Activated naive CD4-positive, alpha-beta T cell treated with anti-CD3 and anti-CD28 coated beads, Interleukin-2, amount 50 U/mL, for 16 hours (primary cell): ENCODE results near the gene PLCB4.

Experiments
- DNase-seq: peaks from one replicate; pipeline ENCODE4 v3.0.0-alpha.2; 2020

The PLCB4 gene

DNA sequence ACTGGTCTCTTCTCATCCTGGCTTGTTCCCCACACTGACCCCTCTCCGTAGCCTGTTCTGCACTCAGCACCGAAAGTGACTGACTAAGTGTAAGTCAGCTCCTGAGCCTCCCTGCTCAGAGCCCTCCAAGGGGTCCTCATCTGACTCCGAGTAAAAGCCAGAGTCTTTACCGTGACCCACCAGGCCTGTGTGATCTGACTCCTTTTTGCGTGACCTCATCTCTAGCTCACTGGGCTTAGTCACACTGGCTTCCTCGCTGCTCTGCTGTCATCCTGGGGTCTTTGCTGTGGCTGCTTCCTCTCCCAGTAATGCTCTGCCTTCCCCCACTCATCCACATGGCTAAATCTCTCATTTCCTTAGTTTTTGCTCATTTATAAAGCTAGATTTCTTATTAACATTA is 116.6 kb downstream of the PLCB4 start:
- no peak for DNase-seq

DNA sequence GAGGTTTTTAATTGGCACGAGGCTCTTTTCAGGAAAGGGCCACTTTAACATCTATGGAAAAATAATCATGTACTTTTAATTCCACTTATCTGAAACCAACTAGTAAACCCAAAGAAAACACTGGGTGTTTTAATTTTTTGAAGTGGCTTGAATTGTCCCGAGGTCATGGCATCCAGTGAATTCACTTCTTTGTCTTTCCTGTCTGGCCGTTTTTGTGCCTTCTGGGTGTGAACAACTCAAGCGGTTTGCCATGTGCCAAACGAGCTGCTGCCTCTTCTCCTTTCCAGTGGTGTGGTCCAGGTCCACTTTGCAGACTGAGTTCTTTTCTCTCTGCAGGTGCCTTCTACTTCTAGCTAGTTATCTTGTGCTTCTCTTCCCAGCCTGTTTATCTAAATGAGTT is 117.5 kb downstream of the PLCB4 start:
- DNase-seq, result no peak

DNA sequence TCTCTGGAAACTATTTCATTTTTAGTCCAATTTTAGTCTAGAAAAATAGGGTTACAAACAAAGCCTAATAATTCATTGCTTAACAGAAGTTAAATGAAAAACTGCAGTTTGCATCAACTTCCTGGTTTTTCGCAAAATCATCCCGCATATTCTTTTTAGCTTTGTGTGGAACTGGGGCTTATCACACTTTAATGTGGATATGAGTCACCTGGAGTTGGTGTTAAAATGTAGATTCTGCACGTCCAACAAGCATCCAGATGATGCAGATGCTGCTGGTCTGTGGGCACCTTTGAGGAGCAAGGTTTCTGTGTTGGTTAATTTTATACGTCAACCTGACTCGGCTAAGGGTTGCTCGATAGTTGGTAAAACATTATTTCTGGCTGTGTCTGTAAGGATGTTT is 126.1 kb downstream of the PLCB4 start:
- DNase-seq, result no peak

DNA sequence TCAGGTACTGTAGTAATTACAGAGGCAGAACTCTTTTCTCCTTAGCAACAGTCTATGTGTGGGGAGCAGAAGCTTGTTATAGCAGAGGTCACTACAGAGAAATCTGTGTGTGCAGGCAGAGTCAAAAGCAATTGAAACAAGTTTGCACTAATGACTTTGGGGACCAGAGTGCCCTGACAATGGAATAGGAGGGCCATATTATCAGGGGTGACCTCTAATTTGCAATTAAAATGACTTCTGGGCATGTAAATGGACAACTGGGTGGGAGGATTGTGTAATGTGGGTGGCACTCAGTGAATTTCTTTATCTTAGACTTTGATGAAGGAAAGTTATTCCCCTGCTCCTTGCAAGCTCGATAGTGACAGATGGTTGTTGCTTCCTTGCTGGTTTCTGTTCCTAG is 127.2 kb downstream of the PLCB4 start:
- DNase-seq, result no peak

DNA sequence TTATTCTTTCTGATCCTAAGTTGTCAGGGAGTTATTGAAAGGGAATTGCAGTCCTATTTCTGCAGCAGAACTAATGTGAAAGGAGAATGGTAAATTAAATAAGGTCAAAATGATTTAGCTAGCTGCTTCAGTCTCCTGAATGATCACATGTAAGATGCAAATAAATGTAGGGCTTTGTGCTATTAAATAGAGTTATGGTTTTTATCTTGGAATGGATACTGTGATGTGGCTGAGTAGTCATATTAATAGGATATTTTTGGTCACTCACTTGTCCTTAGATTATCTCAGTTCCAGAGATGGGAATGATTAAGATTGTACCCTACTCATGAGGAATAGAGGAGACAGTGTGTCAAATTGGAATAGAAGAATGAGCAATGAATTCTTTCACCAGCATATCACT is 129.6 kb downstream of the PLCB4 start:
- DNase-seq, result no peak

DNA sequence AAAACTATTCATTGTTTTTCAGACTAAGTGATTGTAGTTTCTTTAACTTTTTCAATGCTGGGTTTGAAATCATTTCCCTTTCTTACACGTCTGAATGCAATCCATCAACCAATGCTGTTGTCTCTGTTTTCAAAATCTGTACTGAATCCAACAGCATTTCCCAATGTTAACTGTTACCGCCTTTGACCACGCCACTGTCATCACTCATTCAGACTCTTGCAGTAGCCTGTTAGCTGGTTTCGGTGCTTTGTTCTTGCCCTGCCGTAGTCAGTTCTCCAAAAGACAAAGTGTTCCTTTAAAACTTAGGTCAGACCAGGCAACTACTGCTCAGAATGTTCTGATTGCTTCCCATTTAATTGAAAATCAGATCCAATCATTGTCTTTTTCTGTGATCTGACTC is 131.3 kb downstream of the PLCB4 start:
- DNase-seq, result no peak

DNA sequence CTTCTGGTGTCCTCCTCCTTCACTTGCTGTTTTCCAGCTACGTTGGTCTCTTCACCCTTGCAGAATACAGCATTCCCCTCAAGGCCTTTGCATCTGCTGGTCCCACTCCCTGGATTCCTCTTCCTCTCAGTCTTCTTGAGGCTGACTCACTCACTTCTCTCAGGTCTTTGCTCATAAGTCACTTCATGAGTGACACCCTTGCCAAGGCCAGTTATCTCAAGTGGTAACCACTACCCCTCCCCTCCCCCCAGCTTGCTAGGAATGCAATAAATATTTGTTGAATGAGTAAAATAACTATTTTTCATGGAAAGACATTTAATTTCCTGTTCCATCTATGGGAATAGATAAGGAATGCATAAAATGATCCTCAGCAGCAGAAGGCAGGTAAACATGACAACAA is 131.7 kb downstream of the PLCB4 start:
- no peak for DNase-seq

DNA sequence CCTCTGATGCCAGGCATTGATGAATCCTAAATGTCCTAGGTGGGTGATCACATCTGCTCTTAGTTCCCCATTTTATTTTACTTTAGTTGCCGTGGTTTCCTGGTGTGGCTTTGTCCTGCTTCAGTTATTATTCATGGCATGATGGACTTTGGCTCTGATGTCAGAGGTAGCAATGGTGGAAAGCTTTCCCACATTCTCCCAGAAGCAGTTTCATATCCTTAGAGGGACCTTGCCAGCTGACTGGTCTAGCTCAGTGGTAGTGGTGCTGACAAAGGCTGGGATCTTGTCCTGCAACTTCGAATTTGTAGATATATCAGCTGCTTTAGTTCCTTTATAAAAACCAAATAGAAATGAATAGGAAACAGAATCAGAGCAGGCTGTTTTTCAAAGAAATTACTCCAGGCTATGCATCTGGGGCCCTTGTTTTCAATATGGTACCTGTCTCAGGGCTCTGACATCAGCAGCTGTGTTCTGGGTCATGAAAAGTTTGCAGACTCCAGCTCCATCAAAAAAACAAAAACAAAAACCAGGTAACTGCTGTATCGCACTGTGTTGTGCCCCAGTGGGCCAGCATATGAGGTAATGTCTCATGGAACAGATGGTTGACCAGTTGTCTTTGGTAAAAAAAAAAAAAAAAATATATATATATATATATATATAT is 133.7 kb downstream of the PLCB4 start:
- no peak for DNase-seq

DNA sequence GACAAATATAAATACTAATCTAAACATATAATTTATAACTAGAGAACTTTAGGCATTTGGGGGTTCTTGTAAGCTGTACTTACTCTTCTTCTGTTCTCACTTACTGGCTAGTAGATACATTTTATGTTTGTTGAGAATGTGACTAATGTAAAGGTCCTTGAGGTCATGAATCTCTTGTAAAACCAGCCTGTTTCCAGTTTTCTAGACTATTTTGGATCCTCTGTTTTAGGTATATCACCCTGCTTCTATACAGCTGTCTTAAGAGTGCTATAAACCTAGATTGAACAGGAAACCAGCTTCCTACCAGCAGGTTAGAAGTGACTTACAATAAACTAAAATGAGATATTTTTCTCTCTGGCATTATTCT is 134.2 kb downstream of the PLCB4 start:
- DNase-seq, result no peak

DNA sequence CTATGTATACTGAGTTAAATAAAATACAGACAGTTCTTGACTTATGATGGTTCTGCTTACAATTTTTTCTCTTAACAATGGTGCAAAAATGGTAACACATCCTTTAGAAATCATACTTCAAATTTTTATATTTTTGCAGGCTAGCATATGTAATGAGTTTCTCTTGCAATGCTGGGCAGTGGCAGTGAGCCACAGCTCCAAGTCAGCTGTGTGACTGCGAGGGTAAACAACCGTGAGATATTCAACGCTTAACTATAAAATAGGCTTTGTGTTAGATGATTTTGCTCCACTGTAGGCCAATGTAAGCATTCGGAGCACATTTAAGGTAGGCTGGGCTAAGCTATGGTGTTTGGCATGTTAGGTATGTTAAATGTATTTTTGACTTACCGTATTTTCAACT is 136.1 kb downstream of the PLCB4 start:
- DNase-seq, result no peak

DNA sequence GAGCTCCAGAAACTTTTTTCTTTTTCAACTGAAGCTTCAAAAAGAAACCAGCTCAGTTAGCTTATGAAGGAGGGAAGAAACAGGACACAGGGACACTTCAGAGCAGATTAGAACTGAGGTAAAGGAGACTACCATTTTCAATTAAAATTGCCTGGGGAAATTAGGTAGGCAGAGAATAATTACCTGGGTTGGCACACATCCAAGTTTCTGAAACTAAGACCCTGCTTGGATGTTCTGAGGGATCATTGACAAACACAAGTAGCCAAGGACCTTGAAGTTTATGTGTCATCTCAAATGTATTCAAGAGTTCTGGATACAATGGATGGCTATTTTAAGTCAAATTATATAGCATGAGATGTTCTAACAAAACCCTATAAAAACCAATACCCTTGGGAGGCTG is 137.6 kb downstream of the PLCB4 start:
- DNase-seq, result no peak

DNA sequence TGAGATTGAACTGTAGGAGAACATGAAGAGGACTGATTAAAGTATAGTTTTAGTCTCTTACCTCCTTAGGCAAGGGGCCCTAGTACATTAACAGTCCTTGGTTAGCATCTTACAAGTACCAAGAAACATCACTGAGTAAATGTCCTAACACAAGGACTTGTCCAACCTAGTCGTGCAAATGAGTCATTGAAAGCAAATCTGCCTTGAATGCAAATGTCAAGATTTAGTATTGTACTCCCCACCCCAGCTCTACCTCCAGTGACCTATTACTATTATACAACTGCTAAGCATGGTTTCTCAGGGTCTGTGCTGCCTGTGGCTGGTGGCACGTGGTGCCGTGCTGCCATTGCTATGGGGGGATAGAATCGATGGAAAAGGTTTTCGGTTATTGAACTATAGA is 138.4 kb downstream of the PLCB4 start:
- no peak for DNase-seq

DNA sequence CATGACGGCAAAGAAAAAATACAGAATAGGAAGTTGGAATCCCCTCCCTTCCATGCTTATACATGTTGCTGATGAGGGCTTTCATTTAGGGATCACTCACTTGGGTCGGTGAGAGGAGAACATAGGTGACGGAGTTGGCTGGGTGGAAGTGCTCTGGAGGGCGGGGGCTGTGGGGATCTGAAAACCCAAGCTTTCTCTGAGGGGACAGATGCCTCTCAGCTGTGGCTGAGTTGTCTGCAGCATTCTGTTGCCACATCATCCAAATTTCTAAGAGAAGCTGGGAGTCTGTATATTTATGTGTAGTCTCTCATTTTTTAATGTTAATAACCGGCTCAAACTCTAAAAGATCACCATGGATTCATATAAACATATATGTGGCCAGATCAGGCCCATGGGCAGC is 141.5 kb downstream of the PLCB4 start:
- DNase-seq, result no peak

DNA sequence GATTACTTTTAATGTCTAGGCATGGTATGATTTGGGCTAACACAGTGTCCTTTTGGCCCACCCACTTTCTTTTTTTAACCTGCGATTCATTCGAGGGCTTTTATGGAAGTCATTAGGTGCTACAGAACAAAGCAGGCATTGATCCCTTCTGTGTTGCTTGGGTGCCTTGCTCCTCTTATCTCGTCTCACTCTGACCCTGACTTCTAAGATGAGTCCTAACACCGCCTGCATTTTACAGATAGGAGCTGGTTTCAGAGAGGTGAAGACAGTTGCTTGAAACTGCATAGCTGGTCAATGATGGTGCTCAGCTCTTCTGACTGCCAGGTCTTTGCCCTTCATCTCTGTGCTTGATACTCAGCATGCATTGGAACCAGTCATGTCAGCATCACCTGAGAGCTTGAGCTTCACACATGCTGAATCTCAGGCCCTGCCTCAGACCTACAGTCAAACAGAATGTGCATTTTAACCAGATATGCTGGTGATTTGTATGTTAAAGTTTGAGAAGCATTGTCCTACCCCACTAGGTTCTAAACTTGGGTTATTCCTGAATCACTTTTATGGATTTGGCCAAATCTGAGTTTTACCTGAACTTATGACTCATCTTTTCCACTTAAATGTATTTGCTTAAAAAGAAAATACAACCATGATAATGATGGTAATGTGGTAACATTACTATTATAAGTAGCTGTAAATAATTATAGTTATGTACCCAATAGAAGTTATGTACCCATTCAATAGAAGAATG is 142.3 kb downstream of the PLCB4 start:
- no peak for DNase-seq

DNA sequence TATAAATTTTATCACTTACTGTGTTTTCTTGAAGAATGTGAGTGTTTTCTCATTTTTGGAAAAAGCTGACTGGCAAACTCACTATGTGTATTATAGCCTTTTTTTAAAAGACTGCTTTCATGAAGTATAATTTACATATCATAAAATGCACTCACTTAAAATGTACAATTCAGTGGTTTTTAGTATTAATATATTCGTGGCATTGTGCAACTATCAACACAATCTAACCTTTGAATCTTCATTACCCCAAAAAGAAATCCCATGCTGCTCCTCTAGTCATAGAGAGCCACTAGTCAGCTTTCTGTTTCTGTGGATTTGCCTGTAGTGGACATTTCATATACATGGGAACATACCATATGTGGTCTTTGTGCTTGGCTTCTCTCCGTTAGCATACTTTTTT is 143.8 kb downstream of the PLCB4 start:
- no peak for DNase-seq

DNA sequence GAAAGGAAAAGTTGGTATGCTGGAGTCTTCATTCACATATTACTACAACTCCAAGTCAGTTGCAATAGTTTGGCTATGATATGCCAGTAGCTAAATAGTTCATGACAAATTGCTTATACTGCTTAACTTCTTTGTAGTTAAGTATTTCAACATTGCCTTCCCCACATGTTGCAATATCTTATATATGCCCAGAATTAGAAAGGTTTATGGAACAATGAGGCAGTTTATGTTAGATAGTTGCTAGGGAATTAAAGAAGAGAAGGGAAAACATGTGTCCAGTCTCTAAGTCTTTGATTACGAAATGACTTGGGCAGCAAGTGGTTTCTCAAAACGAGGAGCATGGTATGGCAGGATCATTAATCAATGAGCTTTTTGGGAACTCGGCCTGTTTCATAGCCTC is 145.8 kb downstream of the PLCB4 start:
- DNase-seq, result no peak

DNA sequence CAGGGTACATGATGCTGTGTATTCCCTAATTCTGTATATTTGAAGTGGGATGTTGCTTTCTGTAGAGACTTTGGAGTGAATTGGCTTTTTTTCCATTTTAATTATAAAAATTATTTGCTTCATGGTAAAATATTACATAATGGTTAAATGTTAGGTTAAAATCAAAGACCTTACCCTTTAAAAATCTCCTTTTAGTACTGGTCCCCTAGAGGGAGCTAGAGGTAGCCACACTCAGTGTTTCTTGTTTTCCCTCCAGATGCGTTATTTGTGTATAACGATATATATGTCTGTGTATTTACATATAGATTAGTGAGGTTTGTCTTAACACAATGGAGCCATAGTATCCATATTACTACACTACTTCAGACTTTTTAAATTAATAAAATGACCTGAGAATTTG is 146.7 kb downstream of the PLCB4 start:
- DNase-seq, result no peak

DNA sequence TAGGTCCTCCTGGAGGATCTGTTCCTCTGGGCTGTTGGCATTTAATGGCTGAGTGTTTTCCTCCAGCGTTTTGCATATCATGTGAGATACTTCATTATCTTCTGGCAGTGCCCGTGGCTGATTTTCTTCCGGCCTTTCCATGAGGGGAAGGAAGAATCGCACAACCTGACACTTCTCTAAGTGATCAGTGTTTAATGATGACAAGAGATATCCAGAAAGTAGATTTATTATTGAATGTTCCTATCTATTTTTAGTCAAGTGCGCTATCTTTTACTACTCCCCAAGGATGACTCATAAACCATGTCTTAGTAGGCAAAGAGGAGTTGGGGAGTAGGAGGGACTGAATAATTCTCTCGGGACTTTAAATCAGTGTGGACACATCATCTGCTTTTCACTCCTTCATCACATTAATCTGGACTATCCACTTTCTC is 149.7 kb downstream of the PLCB4 start:
- DNase-seq, result no peak

DNA sequence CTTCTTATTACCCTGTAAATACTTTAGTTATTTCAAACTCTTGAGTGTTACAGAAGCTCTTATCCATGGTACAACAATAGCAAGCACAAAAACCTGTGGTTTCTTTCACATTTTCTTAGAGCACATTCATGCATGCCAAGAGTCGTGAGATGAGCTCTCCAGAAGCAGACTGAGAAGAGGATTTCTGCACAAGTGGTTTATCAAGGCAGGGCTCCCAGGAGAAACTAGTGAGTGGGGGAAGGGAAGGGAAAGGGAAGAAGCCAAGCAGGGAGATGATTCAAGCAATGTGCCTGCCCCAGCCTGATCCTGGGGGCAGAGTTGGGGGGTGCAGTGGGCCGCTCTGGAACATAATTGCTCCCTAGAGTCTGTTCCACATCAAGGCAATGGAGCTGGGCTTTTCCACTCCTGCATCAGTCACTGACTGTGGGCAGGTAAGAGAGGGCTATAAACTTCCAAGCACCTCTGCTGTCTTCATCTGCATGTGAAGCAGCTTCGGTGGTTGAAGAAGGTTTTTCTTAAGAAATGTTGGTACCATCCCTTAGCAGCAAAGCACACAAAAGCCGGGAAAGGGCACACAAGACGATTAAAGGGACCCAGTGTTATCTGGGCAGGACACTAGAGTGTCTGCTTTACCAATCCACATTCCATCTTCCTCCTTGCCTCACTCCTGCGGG is 152.1 kb downstream of the PLCB4 start:
- DNase-seq, result no peak

DNA sequence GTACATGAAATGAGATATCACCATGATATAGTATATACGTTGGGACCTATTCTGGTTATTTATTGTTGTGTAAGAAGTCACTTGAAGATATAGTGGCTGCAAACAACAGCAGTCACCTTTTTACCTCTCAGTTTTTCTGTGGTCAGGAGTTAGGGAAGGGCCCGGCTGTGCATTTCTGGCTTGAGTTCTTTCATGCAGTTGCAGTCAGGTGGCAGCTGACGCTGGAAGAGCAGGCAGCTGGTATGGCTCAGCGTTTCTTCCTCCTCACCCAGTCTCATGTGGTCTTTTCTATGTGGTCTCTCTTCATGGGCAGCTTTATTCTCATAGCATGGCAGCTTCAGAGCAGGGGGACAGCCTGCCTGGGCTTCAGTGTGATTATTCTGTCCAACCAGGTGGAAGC is 154.4 kb downstream of the PLCB4 start:
- no peak for DNase-seq

DNA sequence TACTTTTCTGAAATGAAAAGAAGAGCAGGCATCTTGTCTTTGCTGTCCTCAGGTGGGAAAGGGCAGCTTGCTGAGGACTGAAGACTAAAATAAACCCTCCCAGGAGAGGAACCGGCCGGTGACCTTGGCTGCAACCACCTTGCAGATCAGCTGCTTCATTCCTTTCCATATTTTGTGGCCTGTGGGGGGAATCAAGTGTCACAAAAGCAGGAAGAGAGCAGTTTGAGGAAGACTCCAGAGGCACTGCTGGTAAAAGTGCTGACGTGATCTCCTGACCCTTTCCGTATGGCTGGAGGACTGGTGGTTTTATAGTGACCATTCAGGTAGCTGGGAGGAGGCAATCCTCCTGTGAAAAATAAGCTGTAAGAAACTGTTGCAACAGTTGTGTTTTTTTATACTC is 157.0 kb downstream of the PLCB4 start:
- DNase-seq, result no peak

DNA sequence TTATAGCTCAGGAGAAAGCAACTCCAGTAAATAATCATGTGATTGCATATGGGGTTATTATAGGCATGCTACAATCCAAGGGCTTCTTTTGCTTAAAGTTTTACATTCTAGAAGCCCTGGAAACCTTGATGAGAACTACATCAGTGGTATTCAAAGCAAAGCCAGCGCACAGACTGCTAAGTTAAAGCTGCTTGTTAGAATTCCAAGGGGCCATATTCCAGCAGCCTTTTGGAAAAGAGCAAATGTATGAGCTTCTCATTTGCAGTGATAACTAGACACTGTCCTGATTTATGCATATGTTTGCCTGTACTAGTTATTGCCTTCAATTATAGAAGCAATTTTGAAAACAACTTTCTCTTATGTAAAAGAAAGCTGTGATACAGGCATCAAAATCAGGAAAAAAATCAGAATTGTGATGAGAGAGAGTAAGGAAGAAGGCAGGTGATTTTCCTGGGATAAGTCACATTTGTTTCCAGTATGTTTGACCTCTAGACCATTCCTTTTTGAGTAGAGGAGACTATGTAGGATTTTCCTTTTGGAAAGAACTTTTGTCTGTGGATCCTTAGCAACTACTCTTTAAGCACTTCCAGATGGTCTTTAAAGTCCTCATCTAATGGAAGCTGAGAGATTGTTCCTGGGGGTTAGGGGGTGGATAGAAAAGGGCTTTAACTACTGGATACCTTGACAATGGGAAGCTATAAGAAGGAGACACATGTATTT is 159.2 kb downstream of the PLCB4 start:
- DNase-seq, result no peak

DNA sequence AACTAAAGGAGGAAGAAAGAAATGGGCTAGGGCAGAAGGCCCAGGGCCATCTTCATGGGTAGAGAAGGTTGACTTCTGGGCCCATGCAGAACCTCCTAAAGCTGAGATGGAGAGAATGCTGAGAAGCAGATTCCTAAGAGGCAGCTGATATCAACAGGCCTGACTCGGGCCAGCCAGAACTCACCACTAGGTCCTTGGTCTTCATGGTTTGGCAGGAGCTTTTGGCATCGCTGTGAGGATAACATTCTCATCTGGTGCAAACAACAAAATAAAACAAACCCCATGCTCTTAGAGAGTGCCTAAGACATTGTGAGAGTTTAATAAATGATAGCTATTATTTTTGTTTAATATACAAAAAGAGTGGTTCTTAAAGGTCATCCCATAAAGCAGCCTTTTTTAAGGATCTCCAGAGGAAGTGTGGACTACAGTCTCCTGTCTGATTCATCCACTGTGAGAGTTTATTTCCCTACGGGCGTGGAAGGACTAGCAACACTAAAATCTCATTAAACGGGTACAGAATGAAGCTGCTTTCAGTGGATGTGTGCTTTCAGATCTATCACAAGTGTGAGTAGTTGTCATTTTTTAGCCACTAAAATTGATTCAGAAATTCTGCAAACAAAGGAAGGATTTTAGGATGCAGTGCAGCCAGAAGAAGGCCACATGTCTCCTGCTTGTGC is 160.0 kb downstream of the PLCB4 start:
- no peak for DNase-seq
